Esophagus squamous epithelium (tissue), 5 donors: ENCODE measurements around the gene LMOD3. TPM values are rescaled to one million over a fixed set of nuclear protein-coding genes. Genes with fewer than 3 reads are reported as not detected.

Experiments
- DNase-seq: peaks from one replicate; lab custom pipeline; 2025; lab: John Stamatoyannopoulos, UW
- H3K27ac ChIP-seq, 4 donors: fragments of 200-600 bp; sonication (generic); one replicate each; pipeline ENCODE4 v1.5.1; 2016 to 2019; ENCODE audit warnings: mild to moderate bottlenecking in 1 of 4
- H3K27me3 ChIP-seq, 4 donors: fragments of 200-600 bp; sonication (generic); 1 replicate in 3 of 4; 2 replicates in 1 of 4; pipeline versions ENCODE4 v1.5.1 to v1.6.0; 2017 to 2021; ENCODE audit warnings: antibody characterized with exemption in 1 of 4
- H3K36me3 ChIP-seq, 3 donors: fragments of 200-600 bp; sonication (generic); one replicate each; pipeline ENCODE4 v1.5.1; 2016 to 2019
- H3K4me1 ChIP-seq, 3 donors: fragments of 200-600 bp; sonication (generic); one replicate each; pipeline ENCODE4 v1.5.1; 2017 to 2019
- H3K4me3 ChIP-seq, 4 donors: fragments of 200-600 bp; sonication (generic); 1 replicate in 3 of 4; 2 replicates in 1 of 4; pipeline ENCODE4 v1.5.1; 2016 to 2019; ENCODE audit warnings: mild to moderate bottlenecking in 2 of 4, moderate library complexity in 1 of 4
- H3K9me3 ChIP-seq, 3 donors: fragments of 200-600 bp; sonication (generic); one replicate each; pipeline ENCODE4 v1.5.1; 2016 to 2019
- POLR2A ChIP-seq, 4 donors: fragments of 450-650 bp; IDR thresholded peaks; one replicate each; pipeline ENCODE4 v1.6.1; 2017; ENCODE audit warnings: antibody characterized with exemption in 4 of 4, mild to moderate bottlenecking in 4 of 4, moderate library complexity in 3 of 4
- WGBS, 2 donors: methylation state at CpG; one replicate each; pipeline ENCODE4 v1.1.5; 2018; 5-methylcytosine and 5-hydroxymethylcytosine counted together
- intact Hi-C: fragments of 100-400 bp; cut with DNase I; formaldehyde crosslinking; loops from one replicate; pipeline ENCODE4 v1.15.0; 2022
- total RNA-seq, 4 donors: library from RNA; depleted of rRNA; stranded (reverse); fragments of >200 nt; gene quantifications; one replicate each; pipeline ENCODE4 v1.1.0, GENCODE V29; 2016
- TF ChIP-seq, protein P1 (sequence below), 6 experiments: fragments of 450-650 bp in 4 of 6; fragments of 200-600 bp in 2 of 6; sonication (generic) in 2 of 6; IDR thresholded peaks; one replicate each; pipeline ENCODE4 v1.5.1; 2016 to 2019; ENCODE audit warnings: antibody characterized with exemption in 6 of 6, mild to moderate bottlenecking in 4 of 6, moderate library complexity in 4 of 6
- donor health status: DM: yes; HTN: yes; CAD: no.

Gene LMOD3
- total RNA-seq, 4 donors from 2014 or later: under 0.01 TPM; not detected in 3

DNA sequence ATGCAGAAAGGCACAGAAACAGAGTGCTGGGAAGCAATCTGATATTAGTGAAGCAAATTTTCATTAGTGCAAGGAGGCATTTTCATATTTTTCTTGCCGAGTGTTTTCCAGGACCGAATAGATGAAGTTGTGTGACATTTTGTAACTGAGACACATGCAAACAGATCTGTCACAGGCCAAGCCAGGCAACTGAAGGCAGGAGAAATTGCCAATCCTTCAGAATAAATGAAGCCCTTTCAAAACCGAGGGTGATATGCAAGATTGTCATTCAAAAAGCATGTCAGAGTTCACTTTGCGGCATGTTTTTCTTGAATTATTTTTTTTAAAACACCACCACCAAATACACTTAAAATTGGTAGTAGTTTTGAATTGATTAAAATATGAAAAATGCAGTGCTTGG lies 6.2 kb downstream of the LMOD3 start:
- no peak overlapping the region for H3K4me3 ChIP-seq
- H3K4me1 ChIP-seq: peaks cover 0 to 18% (median 4%) of the 10 kb centered on the region in 3 donors
- intact Hi-C loops: no loop called here
- no peak for DNase-seq
- H3K9me3 ChIP-seq: no peaks in the 10 kb centered on the region
- no peak overlapping the region for H3K27ac ChIP-seq
- H3K36me3 ChIP-seq: no peaks in the 10 kb centered on the region
- no peak for TF ChIP-seq POLR2A (IDR thresholded peaks at IDR 0.05)
- TF ChIP-seq, protein P1, sequence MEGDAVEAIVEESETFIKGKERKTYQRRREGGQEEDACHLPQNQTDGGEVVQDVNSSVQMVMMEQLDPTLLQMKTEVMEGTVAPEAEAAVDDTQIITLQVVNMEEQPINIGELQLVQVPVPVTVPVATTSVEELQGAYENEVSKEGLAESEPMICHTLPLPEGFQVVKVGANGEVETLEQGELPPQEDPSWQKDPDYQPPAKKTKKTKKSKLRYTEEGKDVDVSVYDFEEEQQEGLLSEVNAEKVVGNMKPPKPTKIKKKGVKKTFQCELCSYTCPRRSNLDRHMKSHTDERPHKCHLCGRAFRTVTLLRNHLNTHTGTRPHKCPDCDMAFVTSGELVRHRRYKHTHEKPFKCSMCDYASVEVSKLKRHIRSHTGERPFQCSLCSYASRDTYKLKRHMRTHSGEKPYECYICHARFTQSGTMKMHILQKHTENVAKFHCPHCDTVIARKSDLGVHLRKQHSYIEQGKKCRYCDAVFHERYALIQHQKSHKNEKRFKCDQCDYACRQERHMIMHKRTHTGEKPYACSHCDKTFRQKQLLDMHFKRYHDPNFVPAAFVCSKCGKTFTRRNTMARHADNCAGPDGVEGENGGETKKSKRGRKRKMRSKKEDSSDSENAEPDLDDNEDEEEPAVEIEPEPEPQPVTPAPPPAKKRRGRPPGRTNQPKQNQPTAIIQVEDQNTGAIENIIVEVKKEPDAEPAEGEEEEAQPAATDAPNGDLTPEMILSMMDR (IDR thresholded peaks at IDR 0.05): no peak
- H3K27me3 ChIP-seq: no peaks in the 10 kb centered on the region
- 75 to 85% methylated on average over 4 of the region's 4 CpGs for WGBS, 2 donors

DNA sequence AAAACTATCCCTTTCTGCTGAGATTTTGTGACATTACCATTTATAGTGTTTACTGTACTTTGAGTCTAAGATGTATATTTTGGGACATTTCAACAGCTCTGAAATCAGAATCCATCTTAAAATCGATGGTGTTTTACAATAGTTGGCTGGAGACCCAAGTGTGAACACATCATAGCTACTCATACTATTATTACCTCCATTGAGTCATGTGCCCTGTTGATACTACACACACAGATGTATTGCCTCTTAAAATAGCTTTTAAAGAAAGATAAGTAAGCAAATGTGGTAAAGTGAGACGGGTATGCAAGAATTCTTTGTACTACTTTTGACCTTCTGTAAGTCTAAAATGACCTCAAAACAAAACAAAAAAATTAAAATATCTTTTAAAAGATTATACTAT lies 6.7 kb downstream of the LMOD3 start:
- 32 to 45% methylated on average over 2 of the region's 2 CpGs for WGBS, 2 donors
- TF ChIP-seq, protein P1 (IDR thresholded peaks at IDR 0.05): no peak
- TF ChIP-seq POLR2A (IDR thresholded peaks at IDR 0.05): no peak
- DNase-seq: no peak
- Histone ChIP-seq H3K4me1 (peaks cover 0 to 16% (median 4%) of the 10 kb centered on the region in 3 donors), H3K9me3 (no peaks in the 10 kb centered on the region), H3K36me3 (no peaks in the 10 kb centered on the region), H3K4me3 (no peak overlapping the region), H3K27ac (no peak overlapping the region), H3K27me3 (no peaks in the 10 kb centered on the region)
- intact Hi-C loops: no loop called here

DNA sequence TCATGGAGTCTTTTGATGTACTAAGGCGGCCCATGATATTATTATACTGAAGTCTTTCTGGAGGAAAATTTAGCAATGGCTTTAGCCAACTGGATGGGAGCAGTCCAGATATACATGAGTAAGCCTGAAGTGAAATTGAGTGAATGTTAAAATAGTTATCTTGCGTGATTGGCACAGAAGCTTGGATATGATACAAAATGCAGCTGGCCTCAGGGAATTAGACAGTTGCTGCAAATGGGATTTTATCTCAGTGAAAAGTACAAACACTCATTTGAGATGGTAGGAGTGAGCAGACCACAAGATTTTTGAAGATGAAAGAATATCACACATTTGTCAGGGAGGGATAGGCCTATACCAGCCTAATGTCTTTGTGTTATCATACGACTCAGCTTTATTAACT lies 8.9 kb downstream of the LMOD3 start:
- H3K9me3 ChIP-seq: no peaks in the 10 kb centered on the region
- peaks cover 0 to 16% (median 4%) of the 10 kb centered on the region in 3 donors for H3K4me1 ChIP-seq
- TF ChIP-seq, protein P1 (IDR thresholded peaks at IDR 0.05): no peak
- TF ChIP-seq POLR2A (IDR thresholded peaks at IDR 0.05): no peak
- H3K4me3 ChIP-seq: no peak overlapping the region
- no peak overlapping the region for H3K27ac ChIP-seq
- DNase-seq: no peak
- H3K36me3 ChIP-seq: no peaks in the 10 kb centered on the region
- intact Hi-C loops: no loop called here
- WGBS, 2 donors: 44 to 48% methylated on average over 3 of the region's 3 CpGs
- no peaks in the 10 kb centered on the region for H3K27me3 ChIP-seq

DNA sequence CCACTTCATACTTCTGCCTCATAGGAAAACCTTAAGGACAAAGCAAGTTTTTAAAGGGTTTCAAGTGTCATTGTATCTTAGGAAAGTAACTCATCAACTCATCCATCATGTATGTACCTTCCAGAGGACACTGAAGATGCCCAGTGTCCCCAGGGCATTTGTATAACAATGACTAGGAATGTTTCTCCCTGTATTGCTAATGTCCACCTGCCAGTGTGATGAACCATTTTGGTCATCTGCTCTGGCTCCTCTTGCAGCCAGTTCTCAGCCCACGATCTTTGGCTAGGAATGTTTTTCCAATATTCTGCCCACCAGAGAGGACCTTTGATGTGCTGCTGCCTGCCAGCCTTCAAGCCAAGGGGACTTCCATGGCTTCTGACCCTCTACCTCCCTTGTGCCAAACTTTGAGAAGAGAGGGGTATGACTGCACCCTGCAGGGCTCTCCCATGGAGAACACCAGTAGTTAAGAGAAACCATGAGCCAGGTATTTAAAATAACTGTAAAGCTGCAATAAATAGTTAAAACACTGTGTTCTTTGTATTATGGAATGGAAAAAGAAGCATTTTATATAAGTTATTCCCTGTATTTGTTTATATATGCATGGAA lies 11.4 kb downstream of the LMOD3 start:
- Histone ChIP-seq H3K4me3 (no peak overlapping the region), H3K4me1 (peaks cover 0 to 10% (median 0%) of the 10 kb centered on the region in 3 donors), H3K36me3 (peaks cover 0 to under 1% (median 0%) of the 10 kb centered on the region in 3 donors), H3K9me3 (no peaks in the 10 kb centered on the region), H3K27ac (no peak overlapping the region), H3K27me3 (no peaks in the 10 kb centered on the region)
- intact Hi-C loops: no loop called here
- WGBS, 2 donors: 100% methylated on average over 1 of the region's 1 CpG
- TF ChIP-seq, protein P1 (IDR thresholded peaks at IDR 0.05): no peak
- no peak for TF ChIP-seq POLR2A (IDR thresholded peaks at IDR 0.05)
- DNase-seq: no peak

DNA sequence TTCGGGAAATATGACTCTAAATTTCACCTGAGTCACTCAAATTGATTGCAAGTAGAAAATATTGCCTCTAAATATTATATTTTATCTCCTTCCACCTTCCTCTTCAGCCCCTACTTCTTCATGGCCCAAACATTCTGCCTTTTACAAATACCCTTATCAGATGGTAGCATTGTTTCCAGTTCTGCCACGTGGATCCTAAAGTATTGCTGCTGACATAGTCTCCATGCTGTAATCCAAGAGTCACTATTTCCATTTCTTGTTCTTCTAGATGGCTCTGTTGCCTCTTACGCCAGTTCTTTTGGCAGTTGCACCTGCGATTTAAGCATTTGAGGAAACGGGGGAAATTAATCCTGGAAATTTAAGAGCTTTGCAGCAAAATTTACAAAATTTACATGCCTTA lies 13.6 kb downstream of the LMOD3 start:
- Histone ChIP-seq H3K36me3 (peaks cover 0 to 23% (median 7%) of the 10 kb centered on the region in 3 donors), H3K27ac (no peak overlapping the region), H3K9me3 (no peaks in the 10 kb centered on the region), H3K4me1 (peaks cover 0 to 12% (median 0%) of the 10 kb centered on the region in 3 donors), H3K27me3 (no peaks in the 10 kb centered on the region), H3K4me3 (no peak overlapping the region)
- intact Hi-C loops: no loop called here
- no peak for TF ChIP-seq POLR2A (IDR thresholded peaks at IDR 0.05)
- TF ChIP-seq, protein P1 (IDR thresholded peaks at IDR 0.05): no peak
- WGBS, 2 donors: 70 to 85% methylated on average over 5 of the region's 5 CpGs
- DNase-seq: no peak
